NOMO-1 treated with DMSO at 0.1 percent for 48 hours (cell line): ENCODE measurements around the gene RHOT1.
"Not testable (repeated sequence)": the region's sequence is repeated elsewhere in the genome, so short reads cannot be mapped to it uniquely, and the experiment has no call there.

ENCODE experiments used
- DNase-seq: peaks from one replicate; lab custom pipeline; 2025; ENCODE audit not compliant: unreplicated experiment; lab: John Stamatoyannopoulos, UW

The RHOT1 gene

GRCh38 chr17:32142038-32142856 is at the start of gene RHOT1:
RHOT1 (plus strand) TSS chr17:32142502; CDS start chr17:32142693, 191 bp downstream.
- DNase-seq = peak; percentile 73

DNA sequence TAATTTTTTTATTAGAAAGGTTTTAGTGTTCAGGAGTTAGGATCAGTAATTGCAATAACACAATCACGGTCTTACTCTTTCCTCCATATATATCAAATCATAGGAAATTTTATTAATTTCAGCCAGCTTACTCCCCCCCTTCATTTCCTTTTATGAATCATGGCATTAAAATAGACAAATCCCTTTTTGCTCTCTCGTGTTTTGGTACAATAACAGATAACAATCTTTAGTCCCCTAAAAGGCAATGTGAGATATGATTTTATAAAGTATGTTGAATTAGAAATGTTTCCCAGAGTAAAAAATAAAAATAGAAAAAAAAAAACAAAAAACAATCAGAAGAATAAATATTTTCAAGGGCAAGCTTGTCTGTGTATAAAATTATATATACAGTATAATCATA is 42.6 kb upstream of the RHOT1 start:
- no peak for DNase-seq

- not testable (repeated sequence) for DNase-seq
Observed at GRCh38 chr17:32100323-32100722, 42.0 kb upstream of the RHOT1 start.

- no peak for DNase-seq
Observed at GRCh38 chr17:32100971-32101631, 41.2 kb upstream of the RHOT1 start.

DNA sequence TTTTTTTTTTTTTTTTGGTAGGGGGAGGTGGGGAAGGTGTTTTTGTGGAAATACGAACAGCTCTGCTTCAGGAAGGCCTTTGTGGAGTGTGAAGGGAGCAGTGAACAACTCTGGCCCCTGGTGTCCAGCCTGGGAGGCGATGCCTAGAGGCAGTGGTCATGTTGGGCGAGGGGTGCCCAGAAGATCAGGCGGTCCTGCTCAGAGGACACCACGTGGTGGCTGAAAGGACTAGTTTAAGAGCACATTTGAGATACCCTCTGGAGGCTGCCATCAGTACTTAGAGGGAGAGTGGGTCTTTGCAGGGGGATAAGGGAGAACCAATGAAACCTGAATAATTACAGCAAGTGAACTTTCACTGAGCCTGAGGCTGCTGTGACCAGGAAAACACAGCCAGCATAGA is 40.1 kb upstream of the RHOT1 start:
- DNase-seq = no peak

DNA sequence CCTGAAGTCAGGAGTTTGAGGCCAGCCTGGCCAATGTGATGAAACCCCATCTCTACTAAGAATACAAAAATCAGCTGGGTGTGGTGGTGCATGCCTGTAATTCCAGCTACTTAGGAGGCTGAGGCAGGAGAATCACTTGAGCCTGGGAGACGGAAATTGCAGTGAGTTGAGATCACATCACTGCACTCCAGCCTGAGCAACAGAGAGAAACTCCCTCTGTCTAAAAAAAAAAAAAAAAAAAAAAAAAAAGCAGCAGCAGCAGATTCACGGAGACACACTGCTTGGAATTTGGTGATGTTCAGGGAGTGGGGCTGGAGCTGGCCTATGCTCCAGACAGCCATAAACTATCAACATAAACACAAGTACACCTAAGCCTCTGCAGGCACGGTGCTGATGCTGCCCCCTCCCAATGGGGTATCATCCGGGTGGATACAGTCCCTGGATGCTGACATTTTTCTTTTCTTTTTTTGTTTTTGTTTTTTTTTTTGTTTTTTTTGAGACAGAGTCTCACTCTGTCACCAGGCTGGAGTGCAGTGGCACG is 39.6 kb upstream of the RHOT1 start:
- DNase-seq = no peak

- no peak for DNase-seq
Observed at GRCh38 chr17:32103476-32104113, 38.7 kb upstream of the RHOT1 start.

DNA sequence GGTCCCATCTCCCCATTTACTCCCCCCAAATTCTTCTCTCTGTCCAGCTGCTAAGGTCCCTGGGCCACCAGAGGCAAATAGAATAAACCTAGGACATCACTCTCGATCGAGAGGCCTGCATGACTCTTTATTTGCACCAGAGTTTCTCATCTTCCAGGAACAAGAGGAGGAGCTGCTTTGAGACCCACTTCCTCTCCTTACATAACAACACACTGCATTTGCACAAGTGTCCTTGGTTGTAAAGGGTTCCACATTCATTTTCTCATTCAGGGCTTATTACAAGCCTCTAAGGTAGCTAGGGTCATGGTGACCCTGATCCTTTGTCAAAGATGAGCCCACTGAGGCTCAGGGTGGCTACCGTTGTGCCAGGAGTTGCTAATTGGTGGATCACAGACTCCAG is 38.1 kb upstream of the RHOT1 start:
- DNase-seq = peak; percentile 62

DNA sequence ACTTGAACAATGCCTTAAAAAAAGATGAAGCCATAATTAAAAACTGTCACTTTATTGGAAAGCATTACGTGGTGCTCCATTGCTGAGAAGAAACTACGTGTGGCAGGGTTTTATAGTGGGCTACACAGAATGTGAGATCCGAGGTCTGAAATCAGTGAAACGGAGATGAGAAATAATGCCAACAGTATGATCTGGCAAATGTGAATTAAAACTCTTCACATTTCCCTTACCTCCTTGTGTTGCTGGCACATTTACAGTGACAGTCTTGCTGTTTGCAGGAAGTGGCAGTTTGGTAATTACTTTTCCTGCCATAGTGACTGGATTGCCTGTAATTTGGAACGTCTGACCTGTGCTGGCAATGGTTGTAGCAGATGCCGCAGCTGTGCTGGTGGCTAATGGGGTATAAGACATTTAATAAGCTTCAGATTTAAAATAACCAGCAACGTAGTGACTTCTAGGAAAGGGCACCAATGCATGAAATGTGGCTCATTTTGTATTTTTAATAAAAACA is 35.8 kb upstream of the RHOT1 start:
- not testable (repeated sequence) for DNase-seq

DNA sequence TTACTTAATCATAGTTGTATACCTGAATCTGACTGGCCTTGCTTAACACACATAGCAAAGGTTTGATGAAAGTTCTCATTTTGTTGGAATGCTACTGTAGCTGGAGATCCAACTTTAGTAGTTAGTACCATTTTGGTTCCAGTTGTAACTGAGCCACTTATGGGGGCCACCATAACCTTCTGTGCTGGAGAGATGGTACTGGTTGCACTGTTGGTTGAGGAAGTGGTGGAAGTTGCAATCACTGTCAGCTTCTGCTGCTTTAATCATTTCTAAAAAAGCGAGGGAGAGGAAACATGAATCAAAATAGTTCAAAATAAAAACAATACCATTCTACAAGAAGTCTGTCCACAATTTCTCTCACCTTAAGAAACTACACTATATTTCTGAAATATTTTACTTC is 35.1 kb upstream of the RHOT1 start:
- peak; percentile 40 for DNase-seq

DNA sequence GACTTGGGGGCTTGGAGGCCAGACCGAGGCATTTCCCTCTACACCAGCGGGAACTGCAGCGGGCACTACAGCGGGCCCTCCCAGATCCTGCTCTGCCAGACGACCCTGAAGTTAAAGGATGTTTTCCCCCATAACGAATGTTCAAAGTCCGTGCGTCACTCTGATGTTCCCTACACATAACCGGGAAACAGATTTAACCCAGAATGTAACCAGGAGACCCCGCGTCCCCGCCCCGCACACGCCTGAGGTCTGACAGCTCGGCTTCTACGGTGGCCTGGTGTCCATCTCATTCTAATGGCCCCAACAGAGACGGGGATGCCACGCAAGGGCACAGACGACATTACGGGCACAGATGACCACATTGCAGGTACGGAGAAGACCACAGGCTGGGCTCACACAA is 31.7 kb upstream of the RHOT1 start:
- no peak for DNase-seq

DNA sequence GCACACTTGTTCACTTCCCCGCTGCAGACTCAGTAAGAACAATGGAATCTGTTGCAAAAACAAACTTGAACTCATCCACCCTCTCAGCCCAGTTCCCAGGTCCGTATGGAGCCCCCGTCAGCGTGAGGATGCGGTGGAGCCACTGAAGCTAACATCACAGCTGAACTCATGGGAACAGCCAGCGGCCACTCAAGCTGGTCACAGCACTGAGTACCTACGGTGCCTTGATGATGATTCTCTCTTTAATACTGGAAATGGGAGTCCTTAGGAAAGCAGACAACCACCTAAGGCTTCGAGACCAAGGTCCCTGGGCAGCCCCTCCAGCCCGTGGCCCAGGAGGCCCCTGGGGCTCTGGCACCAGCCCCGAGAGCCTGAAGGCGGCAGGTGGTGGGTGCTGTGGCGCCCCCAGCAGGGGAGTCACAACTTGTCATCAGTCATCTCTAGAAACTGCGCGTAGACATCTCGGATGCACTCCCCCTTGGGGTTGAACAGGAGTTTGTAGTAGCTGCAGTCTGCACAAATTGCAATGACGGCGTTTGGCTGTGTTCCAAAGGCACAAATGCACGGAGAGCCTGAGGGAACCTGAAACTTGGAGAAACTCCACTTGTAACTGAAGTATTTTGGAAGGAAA is 31.0 kb upstream of the RHOT1 start:
- no peak for DNase-seq

GRCh38 chr17:32112416-32112815 is 29.9 kb upstream of the RHOT1 start:
- DNase-seq = no peak

DNA sequence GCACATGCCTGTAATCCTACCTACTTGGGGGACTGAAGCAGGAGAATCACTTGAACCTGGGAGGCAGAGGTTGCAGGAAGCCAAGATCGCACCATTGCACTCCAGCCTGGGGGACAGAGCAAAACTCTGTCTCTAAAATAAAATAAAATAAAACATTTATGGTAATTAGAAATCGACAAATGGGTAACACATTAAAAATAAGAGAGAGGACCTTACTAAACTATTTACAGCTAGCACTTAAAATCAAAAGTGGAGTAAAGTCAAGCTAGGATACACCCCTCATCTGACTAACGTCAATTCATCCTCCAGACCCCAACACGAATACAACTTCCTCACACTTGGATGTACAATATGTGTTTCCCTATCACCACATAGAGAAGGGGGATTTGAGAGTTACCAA is 27.8 kb upstream of the RHOT1 start:
- no peak for DNase-seq

DNA sequence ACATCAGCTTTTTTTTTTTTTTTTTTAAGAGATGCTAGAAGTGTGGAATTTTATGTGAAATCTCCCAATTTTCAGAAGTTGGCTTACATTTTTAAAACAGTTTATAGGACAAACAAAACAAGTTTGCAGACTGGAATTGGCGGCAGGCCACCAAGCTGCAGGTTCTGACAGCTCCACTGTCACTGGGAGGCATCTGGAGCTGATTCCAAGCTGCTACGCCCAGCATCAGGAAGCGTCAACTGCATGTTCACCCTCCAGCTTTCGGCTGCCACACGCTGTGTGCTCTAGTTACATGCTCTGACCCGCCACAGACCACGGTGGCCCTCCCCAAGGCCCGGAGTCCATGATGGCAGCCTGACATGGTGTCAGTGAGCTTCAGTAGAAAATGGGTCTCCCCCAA is 26.8 kb upstream of the RHOT1 start:
- not testable (repeated sequence) for DNase-seq

GRCh38 chr17:32116937-32117336 is 25.4 kb upstream of the RHOT1 start:
- no peak for DNase-seq

- no peak for DNase-seq
Observed at GRCh38 chr17:32117399-32117798, 24.9 kb upstream of the RHOT1 start.

DNA sequence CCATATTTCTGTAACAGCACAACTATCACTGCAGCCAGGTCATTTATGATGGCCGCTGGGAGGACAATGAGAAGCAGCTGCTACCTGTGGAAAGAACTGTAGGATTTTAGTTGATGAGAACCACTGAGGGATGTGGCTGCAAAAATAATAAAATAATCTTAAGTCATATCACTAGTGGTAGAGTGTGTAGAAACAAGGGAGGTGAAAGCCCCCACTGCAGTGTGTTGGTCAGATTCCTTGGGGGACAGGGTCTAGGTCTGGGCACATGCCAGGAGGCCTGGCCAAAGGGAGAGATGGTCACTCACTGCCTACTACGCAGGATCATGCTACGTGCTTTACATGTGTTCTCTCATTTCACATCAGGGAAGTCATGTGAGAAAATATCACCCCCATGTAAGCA is 24.2 kb upstream of the RHOT1 start:
- DNase-seq = not testable (repeated sequence)

- no peak for DNase-seq
Observed at GRCh38 chr17:32118835-32119234, 23.5 kb upstream of the RHOT1 start.

DNA sequence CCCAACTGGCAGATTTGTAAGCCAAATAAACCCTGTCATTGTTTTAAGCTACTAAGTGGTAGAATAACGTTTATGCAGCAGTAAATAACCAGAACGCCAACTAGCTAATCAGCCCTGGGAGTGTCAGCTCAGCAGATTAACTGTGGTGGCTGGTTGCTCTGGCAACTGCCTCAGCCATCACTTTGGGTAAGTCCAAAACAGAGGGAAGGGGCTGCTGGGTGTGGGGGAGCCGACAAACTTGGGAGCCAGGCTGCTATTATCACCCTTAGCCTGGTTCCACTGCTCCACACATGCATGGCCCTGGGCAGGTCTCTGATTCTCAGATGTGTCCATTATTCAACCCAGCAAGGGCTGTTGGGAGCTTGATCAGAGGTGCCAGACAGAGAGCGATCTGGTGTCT is 22.2 kb upstream of the RHOT1 start:
- DNase-seq = no peak

DNA sequence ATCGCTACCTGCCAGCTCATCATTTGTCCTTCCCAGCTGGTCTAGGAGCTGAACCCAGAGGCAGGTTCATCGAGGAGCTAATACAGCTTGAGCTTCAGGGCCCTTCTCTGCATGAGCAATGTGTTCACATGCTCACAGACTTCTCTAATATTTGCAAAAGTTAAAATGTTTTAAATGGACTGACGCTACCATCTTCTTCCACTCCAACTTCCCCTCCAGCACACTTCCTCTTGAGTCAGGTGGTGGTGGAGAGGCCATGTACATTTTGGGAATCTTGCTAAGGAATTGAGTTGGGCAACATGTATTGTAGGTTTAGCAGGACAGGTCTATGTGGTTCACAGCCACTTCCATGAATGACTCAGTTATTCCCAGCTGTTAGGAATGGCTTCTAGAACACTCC is 21.6 kb upstream of the RHOT1 start:
- DNase-seq = no peak
